ENCODE results near the gene TMEM79. TPM values are rescaled to one million over a fixed set of nuclear protein-coding genes. Genes with fewer than 3 reads are reported as not detected.
A peak's percentile ranks its signal among the peaks of the same experiment; 100 is the strongest.

The TMEM79 gene
- total and polyA plus RNA-seq, 2 donors, result 3.2 to 6.3 TPM

GRCh38 chr1:156279837-156280236, 4.3 kb upstream of the TMEM79 start:
- no peak for DNase-seq (ENCODE audit: extremely low spot score)
- Histone ChIP-seq H3K4me1 (ENCODE audit: insufficient read depth) (no peaks in the 10 kb centered on the region), H3K27ac (ENCODE audit: low read depth) (no peak overlapping the region), H3K36me3 (ENCODE audit: insufficient read depth) (no peaks in the 10 kb centered on the region), H3K4me3 (ENCODE audit: low read depth, low read length) (no peak overlapping the region)
- WGBS, result 91% methylated on average over 3 of the region's 3 CpGs

GRCh38 chr1:156281281-156281680, 2.8 kb upstream of the TMEM79 start:
- H3K27ac ChIP-seq (ENCODE audit: low read depth), result no peak overlapping the region
- no peaks in the 10 kb centered on the region for H3K36me3 ChIP-seq (ENCODE audit: insufficient read depth)
- DNase-seq (ENCODE audit: extremely low spot score), result no peak
- H3K4me3 ChIP-seq (ENCODE audit: low read depth, low read length), result no peak overlapping the region
- WGBS, result 17% methylated on average over 8 of the region's 8 CpGs
- H3K4me1 ChIP-seq (ENCODE audit: insufficient read depth), result no peaks in the 10 kb centered on the region

- DNase-seq (ENCODE audit: extremely low spot score), result no peak
Measured at GRCh38 chr1:156281693-156282478, 2.2 kb upstream of the TMEM79 start.

GRCh38 chr1:156282479-156283222, 1.5 kb upstream of the TMEM79 start, which contains the start of gene SMG5:
TSS of gene SMG5 (minus strand) at chr1:156282825. CDS start at chr1:156282680, 145 bp downstream.
- Histone ChIP-seq H3K27ac (ENCODE audit: low read depth) (peak within 1 kb of the TSS; percentile 93), H3K4me3 (ENCODE audit: low read depth, low read length) (peak within 1 kb of the TSS; percentile 91), H3K4me1 (ENCODE audit: insufficient read depth) (no peaks in the 10 kb centered on the region), H3K36me3 (ENCODE audit: insufficient read depth) (no peaks in the 10 kb centered on the region)
- DNase-seq (ENCODE audit: extremely low spot score), result peak; percentile 98
- under 1% methylated on average over 50 of the region's 50 CpGs for WGBS

More at GRCh38 chr1:156281693-156282478, 2.2 kb upstream of the TMEM79 start:
- Histone ChIP-seq H3K4me1 (ENCODE audit: insufficient read depth) (no peaks in the 10 kb centered on the region), H3K4me3 (ENCODE audit: low read depth, low read length) (peak overlapping the region; percentile 91), H3K36me3 (ENCODE audit: insufficient read depth) (no peaks in the 10 kb centered on the region), H3K27ac (ENCODE audit: low read depth) (peak overlapping the region; percentile 44)
- 9% methylated on average over 22 of the region's 22 CpGs for WGBS

- DNase-seq (ENCODE audit: extremely low spot score), result no peak
- peak overlapping the region; percentile 91 for H3K4me3 ChIP-seq (ENCODE audit: low read depth, low read length)
- H3K27ac ChIP-seq (ENCODE audit: low read depth), result no peak overlapping the region
- no peaks in the 10 kb centered on the region for H3K4me1 ChIP-seq (ENCODE audit: insufficient read depth)
- no peaks in the 10 kb centered on the region for H3K36me3 ChIP-seq (ENCODE audit: insufficient read depth)
- 83% methylated on average over 1 of the region's 1 CpG for WGBS
Measured at GRCh38 chr1:156283521-156283920, 604 bp upstream of the TMEM79 start.

- H3K36me3 ChIP-seq (ENCODE audit: insufficient read depth), result no peaks in the 10 kb centered on the region
- H3K4me1 ChIP-seq (ENCODE audit: insufficient read depth), result no peaks in the 10 kb centered on the region
- DNase-seq (ENCODE audit: extremely low spot score), result no peak
- no peak overlapping the region for H3K4me3 ChIP-seq (ENCODE audit: low read depth, low read length)
- H3K27ac ChIP-seq (ENCODE audit: low read depth), result no peak overlapping the region
- WGBS, result 77% methylated on average over 4 of the region's 4 CpGs
Measured at GRCh38 chr1:156284757-156285156, 632 bp downstream of the TMEM79 start.

GRCh38 chr1:156285437-156285836, 1.3 kb downstream of the TMEM79 start:
- no peaks in the 10 kb centered on the region for H3K4me1 ChIP-seq (ENCODE audit: insufficient read depth)
- no peaks in the 10 kb centered on the region for H3K36me3 ChIP-seq (ENCODE audit: insufficient read depth)
- no peak for DNase-seq (ENCODE audit: extremely low spot score)
- H3K27ac ChIP-seq (ENCODE audit: low read depth), result no peak overlapping the region
- no peak overlapping the region for H3K4me3 ChIP-seq (ENCODE audit: low read depth, low read length)
- WGBS, result 95% methylated on average over 21 of the region's 21 CpGs

GRCh38 chr1:156286061-156286460, 1.9 kb downstream of the TMEM79 start:
- 96% methylated on average over 8 of the region's 8 CpGs for WGBS
- no peak overlapping the region for H3K4me3 ChIP-seq (ENCODE audit: low read depth, low read length)
- no peak overlapping the region for H3K27ac ChIP-seq (ENCODE audit: low read depth)
- H3K36me3 ChIP-seq (ENCODE audit: insufficient read depth), result no peaks in the 10 kb centered on the region
- no peaks in the 10 kb centered on the region for H3K4me1 ChIP-seq (ENCODE audit: insufficient read depth)
- DNase-seq (ENCODE audit: extremely low spot score), result no peak

GRCh38 chr1:156289857-156290256, 5.7 kb downstream of the TMEM79 start:
- H3K27ac ChIP-seq (ENCODE audit: low read depth), result no peak overlapping the region
- DNase-seq (ENCODE audit: extremely low spot score), result no peak
- H3K4me1 ChIP-seq (ENCODE audit: insufficient read depth), result peaks cover under 1% of the 10 kb centered on the region
- H3K4me3 ChIP-seq (ENCODE audit: low read depth, low read length), result no peak overlapping the region
- no peaks in the 10 kb centered on the region for H3K36me3 ChIP-seq (ENCODE audit: insufficient read depth)

GRCh38 chr1:156291226-156292061, 7.3 kb downstream of the TMEM79 start:
- Histone ChIP-seq H3K36me3 (ENCODE audit: insufficient read depth) (no peaks in the 10 kb centered on the region), H3K4me3 (ENCODE audit: low read depth, low read length) (peak overlapping the region; percentile 47), H3K4me1 (ENCODE audit: insufficient read depth) (peaks cover 3% of the 10 kb centered on the region), H3K27ac (ENCODE audit: low read depth) (peak overlapping the region; percentile 88)
- WGBS, result 10% methylated on average over 37 of the region's 37 CpGs
- DNase-seq (ENCODE audit: extremely low spot score), result no peak

GRCh38 chr1:156293098-156293434, 8.9 kb downstream of the TMEM79 start:
- WGBS, result 93% methylated on average over 8 of the region's 8 CpGs
- Histone ChIP-seq H3K27ac (ENCODE audit: low read depth) (no peak overlapping the region), H3K4me3 (ENCODE audit: low read depth, low read length) (no peak overlapping the region), H3K36me3 (ENCODE audit: insufficient read depth) (no peaks in the 10 kb centered on the region), H3K4me1 (ENCODE audit: insufficient read depth) (peaks cover 3% of the 10 kb centered on the region)
- no peak for DNase-seq (ENCODE audit: extremely low spot score)

- Histone ChIP-seq H3K4me1 (ENCODE audit: insufficient read depth) (peaks cover 3% of the 10 kb centered on the region), H3K4me3 (ENCODE audit: low read depth, low read length) (no peak overlapping the region), H3K27ac (ENCODE audit: low read depth) (no peak overlapping the region), H3K36me3 (ENCODE audit: insufficient read depth) (no peaks in the 10 kb centered on the region)
- 90% methylated on average over 9 of the region's 9 CpGs for WGBS
- no peak for DNase-seq (ENCODE audit: extremely low spot score)
Measured at GRCh38 chr1:156293895-156294294, 9.8 kb downstream of the TMEM79 start.

- DNase-seq (ENCODE audit: extremely low spot score), result no peak
- H3K4me3 ChIP-seq (ENCODE audit: low read depth, low read length), result peak within 1 kb of the TSS; percentile 77
- under 1% methylated on average over 17 of the region's 17 CpGs for WGBS
- H3K36me3 ChIP-seq (ENCODE audit: insufficient read depth), result no peaks in the 10 kb centered on the region
- peaks cover 3% of the 10 kb centered on the region for H3K4me1 ChIP-seq (ENCODE audit: insufficient read depth)
- H3K27ac ChIP-seq (ENCODE audit: low read depth), result no peak within 1 kb of the TSS
Measured at GRCh38 chr1:156295391-156295947, 11.3 kb downstream of the TMEM79 start, which contains the start of gene GLMP. TSS of gene GLMP (minus strand) at chr1:156295679. CDS start at chr1:156295645, 34 bp downstream.
